ACC112 (cell line): ENCODE results near the gene GGTLC1.
"Not testable (repeated sequence)": the region's sequence is repeated elsewhere in the genome, so short reads cannot be mapped to it uniquely, and the experiment has no call there.

Experiments
- H2AFZ ChIP-seq: fragments of 200-600 bp; sonication (generic); one replicate; pipeline ENCODE4 v1.6.0; 2017; ENCODE audit warnings: antibody characterized with exemption, low read length; ENCODE audit not compliant: unreplicated experiment
- H3K27ac ChIP-seq: fragments of 200-600 bp; sonication (generic); 2 replicates; pipeline ENCODE4 v1.5.1; 2014; ENCODE audit warnings: low read depth, mild to moderate bottlenecking, antibody characterized with exemption, low read length, moderate library complexity
- H3K27me3 ChIP-seq: fragments of 200-600 bp; sonication (generic); 2 replicates; pipeline ENCODE4 v1.6.1; 2014; ENCODE audit warnings: mild to moderate bottlenecking, antibody characterized with exemption, low read length, moderate library complexity, mixed read lengths; ENCODE audit not compliant: insufficient read depth
- H3K36me3 ChIP-seq: fragments of 200-600 bp; sonication (generic); 2 replicates; pipeline ENCODE4 v1.6.1; 2016; ENCODE audit warnings: mild to moderate bottlenecking, antibody characterized with exemption, low read length, moderate library complexity, mixed read lengths; ENCODE audit not compliant: insufficient read depth
- H3K4me1 ChIP-seq: fragments of 200-600 bp; sonication (generic); one replicate; pipeline ENCODE4 v1.6.1; 2016; ENCODE audit warnings: low read length, mixed read lengths; ENCODE audit not compliant: insufficient read depth, unreplicated experiment, control insufficient read depth
- H3K4me3 ChIP-seq: fragments of 200-600 bp; sonication (generic); 2 replicates; pipeline ENCODE4 v1.5.1; 2014; ENCODE audit warnings: mild to moderate bottlenecking, low read depth, low read length
- H3K79me2 ChIP-seq: fragments of 200-600 bp; sonication (generic); one replicate; pipeline ENCODE4 v1.6.0; 2016; ENCODE audit warnings: low read length; ENCODE audit not compliant: control insufficient read depth, unreplicated experiment, insufficient read depth

The GGTLC1 gene

DNA sequence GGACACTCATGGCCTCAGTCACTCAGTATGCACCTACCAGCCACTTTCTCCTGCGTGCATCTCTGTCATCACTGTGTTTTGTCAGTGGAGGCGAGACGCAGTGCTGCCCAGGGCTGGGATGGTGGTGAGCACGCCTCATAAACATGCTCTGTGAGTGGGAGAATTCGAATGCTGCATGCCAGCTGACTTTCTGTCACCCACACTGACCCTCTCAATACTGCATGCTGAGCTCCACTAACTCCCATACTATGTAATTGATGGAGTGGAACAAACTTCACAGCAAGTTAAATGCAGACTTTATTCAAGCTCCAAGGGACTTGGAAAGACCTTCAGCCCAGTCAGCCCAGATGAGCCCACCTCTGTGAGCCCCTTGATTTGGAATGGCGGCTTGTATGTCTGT lies 22.7 kb upstream of the GGTLC1 start:
- Histone ChIP-seq H3K27me3 (peaks cover 38% of the 10 kb centered on the region), H2AFZ (no peak overlapping the region), H3K4me1 (no peaks in the 10 kb centered on the region), H3K79me2 (no peaks in the 10 kb centered on the region), H3K27ac (no peak overlapping the region), H3K4me3 (no peak overlapping the region), H3K36me3 (no peaks in the 10 kb centered on the region)

DNA sequence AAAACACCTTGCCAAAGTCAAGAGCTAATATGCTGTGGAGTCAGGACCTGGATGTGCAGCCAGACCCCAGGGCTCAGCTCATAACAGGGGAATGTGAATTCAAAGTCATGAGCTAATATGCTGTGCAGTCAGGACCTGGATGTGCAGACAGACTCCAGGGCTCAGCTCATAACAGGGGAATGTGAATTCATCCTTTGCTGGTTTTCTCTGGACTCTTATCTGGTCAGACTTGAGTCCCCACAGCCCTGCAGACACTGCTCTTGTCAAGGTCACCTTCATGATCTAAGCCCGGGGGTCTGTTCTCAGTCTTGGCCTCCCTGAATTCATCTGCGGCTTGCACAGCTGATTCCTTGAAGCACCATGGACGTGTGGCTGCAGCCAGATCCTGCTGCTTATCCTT lies 19.2 kb upstream of the GGTLC1 start:
- no peaks in the 10 kb centered on the region for H3K36me3 ChIP-seq
- H3K4me1 ChIP-seq, result no peaks in the 10 kb centered on the region
- H3K27ac ChIP-seq, result no peak overlapping the region
- H2AFZ ChIP-seq, result no peak overlapping the region
- H3K27me3 ChIP-seq, result peaks cover 35% of the 10 kb centered on the region
- no peak overlapping the region for H3K4me3 ChIP-seq
- no peaks in the 10 kb centered on the region for H3K79me2 ChIP-seq

DNA sequence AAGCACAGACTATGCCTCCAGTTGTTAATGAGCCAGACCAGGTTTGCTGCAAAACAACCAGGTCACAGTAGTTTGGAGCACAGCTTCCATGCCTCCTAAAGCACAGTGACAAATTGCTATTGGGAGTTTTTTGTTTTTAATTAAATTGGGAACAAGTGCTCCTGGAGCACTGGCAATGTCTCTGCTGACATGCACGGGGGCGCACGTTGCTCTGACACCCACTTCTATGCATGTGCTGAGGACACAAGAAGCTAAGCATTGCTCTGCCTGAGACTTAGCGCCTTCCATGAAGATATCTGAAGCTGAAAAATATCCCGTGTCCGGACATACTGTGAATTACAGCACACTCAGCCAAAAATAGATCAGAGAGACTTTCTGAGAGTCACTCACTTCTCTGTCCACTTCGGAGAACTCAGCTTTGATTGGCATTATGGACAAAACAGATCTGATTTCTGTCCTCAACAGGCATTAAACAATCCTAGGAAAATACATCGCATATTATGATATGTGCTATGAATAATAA lies 18.6 kb upstream of the GGTLC1 start:
- Histone ChIP-seq H3K79me2 (no peaks in the 10 kb centered on the region), H3K36me3 (no peaks in the 10 kb centered on the region), H2AFZ (no peak overlapping the region), H3K27me3 (peaks cover 39% of the 10 kb centered on the region), H3K27ac (no peak overlapping the region), H3K4me3 (no peak overlapping the region), H3K4me1 (no peaks in the 10 kb centered on the region)

DNA sequence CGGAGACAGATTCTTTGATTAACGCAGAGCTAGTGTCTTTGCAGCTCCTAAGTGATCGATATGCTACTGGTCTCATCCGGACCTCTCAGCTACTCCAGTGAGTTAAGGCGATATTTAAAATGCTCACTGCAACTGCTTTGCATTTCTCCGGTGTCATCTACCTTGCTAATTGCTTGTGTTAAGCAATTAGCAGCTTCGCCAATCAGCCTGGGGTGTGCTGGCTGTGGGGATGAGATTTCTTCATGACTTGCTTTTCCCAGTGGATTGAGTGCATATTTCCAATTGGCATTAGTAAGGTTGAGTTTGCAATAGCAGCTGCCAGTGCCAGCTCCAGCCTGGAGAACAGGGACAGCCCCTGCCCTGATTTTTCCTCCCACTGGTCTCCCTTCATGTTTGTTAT lies 18.0 kb upstream of the GGTLC1 start:
- H3K36me3 ChIP-seq, result no peaks in the 10 kb centered on the region
- H2AFZ ChIP-seq, result no peak overlapping the region
- H3K27me3 ChIP-seq, result peaks cover 41% of the 10 kb centered on the region
- H3K4me1 ChIP-seq, result no peaks in the 10 kb centered on the region
- H3K4me3 ChIP-seq, result no peak overlapping the region
- H3K27ac ChIP-seq, result no peak overlapping the region
- H3K79me2 ChIP-seq, result no peaks in the 10 kb centered on the region

DNA sequence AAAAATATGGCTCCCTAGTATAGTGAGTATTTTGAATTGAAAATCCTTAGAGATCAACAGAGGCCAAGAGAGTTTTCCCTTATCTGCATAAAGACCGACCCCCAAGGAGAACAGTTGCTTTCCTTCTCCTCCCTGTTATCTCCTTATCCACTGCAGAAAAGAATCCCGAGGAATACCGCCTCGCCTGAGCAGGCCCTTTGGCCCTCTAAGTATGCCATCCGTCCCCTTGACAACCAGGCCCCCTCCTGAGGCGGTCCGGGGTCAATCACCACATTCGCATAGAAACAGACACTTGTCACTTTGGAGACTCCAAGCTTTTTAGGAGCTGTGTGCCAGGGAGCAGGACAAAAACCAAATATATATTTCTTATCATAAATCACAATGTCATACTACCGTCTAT lies 15.9 kb upstream of the GGTLC1 start:
- no peaks in the 10 kb centered on the region for H3K79me2 ChIP-seq
- no peak overlapping the region for H2AFZ ChIP-seq
- H3K36me3 ChIP-seq, result no peaks in the 10 kb centered on the region
- H3K4me3 ChIP-seq, result no peak overlapping the region
- H3K27me3 ChIP-seq, result peaks cover 46% of the 10 kb centered on the region
- no peaks in the 10 kb centered on the region for H3K4me1 ChIP-seq
- no peak overlapping the region for H3K27ac ChIP-seq

DNA sequence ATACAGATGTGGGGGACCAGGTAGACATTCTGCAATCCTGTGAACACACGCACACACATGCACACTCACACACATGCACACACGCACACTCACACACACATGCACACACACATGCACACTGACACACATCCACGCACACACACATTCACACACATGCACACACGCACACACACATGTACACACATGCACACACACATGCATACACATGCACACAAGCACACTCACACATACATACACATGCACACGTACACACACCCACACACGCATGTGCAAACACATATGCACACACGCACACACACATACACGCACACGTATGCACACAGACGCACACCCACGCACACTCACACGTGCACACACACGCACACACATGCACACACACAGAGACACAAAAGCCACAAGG lies 14.3 kb upstream of the GGTLC1 start:
- no peak overlapping the region for H3K27ac ChIP-seq
- H3K4me1 ChIP-seq, result no peaks in the 10 kb centered on the region
- no peak overlapping the region for H2AFZ ChIP-seq
- no peaks in the 10 kb centered on the region for H3K79me2 ChIP-seq
- no peak overlapping the region for H3K4me3 ChIP-seq
- H3K27me3 ChIP-seq, result peaks cover 58% of the 10 kb centered on the region
- no peaks in the 10 kb centered on the region for H3K36me3 ChIP-seq

DNA sequence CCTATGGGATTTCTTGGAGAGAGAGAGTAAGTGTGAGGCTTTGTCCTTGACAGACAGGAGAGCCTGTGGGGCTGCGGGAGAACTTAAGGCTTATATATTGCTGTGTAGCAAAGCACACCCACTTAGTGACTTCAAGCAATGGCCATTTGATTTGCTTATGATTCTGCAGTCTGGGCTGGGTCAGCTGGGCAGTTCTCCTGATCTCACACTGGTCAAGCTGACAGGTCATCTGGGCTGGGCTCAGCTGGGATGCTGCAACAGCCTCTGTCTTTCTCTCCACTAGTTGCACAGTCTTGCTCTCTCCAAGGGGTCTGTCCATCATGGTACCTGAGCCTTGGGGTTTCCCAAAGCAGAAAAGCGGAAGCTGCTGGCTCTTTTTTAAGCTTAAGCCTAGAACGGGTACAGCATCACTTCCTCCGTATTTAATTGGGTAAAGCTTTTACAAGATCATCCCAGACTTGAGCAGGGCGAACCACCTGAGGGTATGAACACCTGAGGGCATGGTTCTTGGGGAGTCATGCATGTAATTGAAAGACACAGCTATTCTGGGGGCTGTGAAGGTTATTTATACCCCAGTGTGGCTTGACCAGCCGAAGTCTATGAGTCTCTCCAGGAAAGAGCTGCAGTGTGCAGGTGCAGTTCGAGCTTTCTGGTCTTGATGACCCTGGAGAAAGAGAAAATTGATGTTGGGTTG lies 13.3 kb upstream of the GGTLC1 start:
- Histone ChIP-seq H3K79me2 (no peaks in the 10 kb centered on the region), H3K27me3 (peaks cover 52% of the 10 kb centered on the region), H3K4me3 (no peak overlapping the region), H2AFZ (no peak overlapping the region), H3K4me1 (no peaks in the 10 kb centered on the region), H3K36me3 (no peaks in the 10 kb centered on the region), H3K27ac (no peak overlapping the region)

DNA sequence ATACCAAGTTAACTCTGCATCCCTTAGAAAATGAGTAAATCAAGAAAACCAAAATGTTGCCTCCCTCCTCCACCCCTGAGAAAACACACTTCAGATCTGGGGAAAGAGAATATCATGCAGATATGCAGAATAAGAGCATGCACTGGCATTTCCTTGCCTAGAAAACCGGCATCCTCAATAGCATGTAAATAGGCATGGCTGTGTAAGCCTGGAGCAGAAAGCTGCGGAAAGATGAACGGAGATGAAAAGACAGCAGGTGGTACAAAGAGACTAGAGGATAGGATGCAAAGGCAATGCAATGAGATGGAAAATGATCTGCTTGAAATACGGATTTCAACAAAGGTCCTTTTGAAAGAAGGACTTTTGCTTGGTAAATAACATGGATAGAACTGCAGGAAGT lies 10.3 kb upstream of the GGTLC1 start:
- Histone ChIP-seq H3K4me3 (no peak overlapping the region), H3K4me1 (no peaks in the 10 kb centered on the region), H2AFZ (no peak overlapping the region), H3K79me2 (no peaks in the 10 kb centered on the region), H3K27me3 (peaks cover 39% of the 10 kb centered on the region), H3K36me3 (no peaks in the 10 kb centered on the region), H3K27ac (no peak overlapping the region)

DNA sequence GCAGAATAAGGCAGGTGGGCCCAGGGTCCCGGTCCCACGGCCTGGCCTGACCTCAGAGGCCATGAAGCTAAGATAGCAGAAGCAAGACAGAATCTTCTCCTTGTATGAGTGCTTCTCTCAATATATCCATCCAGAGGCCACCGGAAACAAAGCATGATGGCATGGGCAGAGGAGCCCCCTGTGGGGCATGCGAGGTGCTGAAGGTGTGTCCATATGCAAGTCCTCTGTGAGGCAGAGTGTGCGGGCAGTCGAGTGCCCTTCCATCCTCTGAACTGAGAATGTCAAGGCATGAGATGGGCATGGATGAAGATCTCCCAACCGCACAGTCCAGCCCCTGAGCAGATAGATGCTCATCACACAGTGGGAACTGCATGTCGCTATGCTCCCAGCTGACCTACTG lies 9.8 kb upstream of the GGTLC1 start:
- H3K27me3 ChIP-seq, result peaks cover 39% of the 10 kb centered on the region
- no peaks in the 10 kb centered on the region for H3K79me2 ChIP-seq
- no peak overlapping the region for H3K27ac ChIP-seq
- H3K4me1 ChIP-seq, result no peaks in the 10 kb centered on the region
- no peak overlapping the region for H3K4me3 ChIP-seq
- H2AFZ ChIP-seq, result no peak overlapping the region
- no peaks in the 10 kb centered on the region for H3K36me3 ChIP-seq

DNA sequence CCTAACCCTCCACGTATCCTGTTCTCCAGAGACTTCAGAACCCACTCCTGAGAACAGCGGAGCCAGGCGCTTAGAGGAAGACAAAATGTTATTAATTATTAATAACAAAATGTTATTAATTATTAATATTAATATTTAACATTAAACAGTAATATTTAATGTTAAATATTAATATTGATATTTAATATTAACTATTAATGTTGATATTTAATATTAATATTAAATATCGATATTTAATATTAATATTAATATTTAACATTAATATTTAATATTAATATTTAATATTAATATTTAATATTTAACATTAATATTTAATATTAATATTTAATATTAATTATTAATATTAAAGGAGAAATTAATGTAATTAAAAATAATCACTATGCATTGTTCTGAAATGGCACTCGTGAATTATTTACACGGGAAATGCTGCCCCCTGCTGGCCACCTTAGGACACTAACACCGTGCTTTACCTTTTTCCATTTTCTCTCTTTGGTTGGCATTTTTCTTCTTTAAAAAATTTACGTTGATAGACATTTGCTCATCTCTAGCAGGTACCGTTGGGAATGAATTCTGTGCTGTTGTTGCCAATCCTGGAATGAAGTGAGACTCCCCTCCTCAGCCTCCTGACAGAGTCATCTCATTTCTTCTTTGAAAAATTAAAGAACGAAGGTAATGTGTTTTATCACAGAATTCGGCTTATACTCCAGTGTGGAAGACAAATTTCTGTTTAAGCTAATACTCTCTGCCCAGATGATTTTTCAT lies 7.5 kb upstream of the GGTLC1 start:
- no peaks in the 10 kb centered on the region for H3K36me3 ChIP-seq
- no peak overlapping the region for H3K27ac ChIP-seq

DNA sequence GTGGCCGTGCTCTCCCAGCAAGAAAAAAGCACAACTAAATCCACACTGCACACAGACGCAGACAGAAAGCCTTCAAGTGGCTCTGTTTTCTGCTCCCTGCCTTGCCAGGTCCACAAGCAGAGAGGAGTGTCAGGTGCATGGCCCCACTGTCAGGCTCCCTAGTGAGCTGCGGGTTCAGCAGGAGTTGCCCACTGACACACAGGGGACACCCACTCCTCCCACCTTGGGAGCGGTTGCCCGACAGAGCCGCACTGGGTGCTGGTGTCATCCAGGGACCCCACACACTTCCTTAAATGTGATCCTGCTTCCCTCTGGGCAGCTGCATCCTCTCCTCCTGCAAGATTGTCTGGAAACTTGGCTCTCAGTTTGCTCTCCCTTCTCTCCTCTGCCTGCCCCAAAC lies 6.7 kb upstream of the GGTLC1 start:
- H3K4me1 ChIP-seq, H3K79me2 ChIP-seq, H3K4me3 ChIP-seq, H2AFZ ChIP-seq, H3K36me3 ChIP-seq, H3K27ac ChIP-seq: not testable (repeated sequence)
- peaks cover 25% of the 10 kb centered on the region for H3K27me3 ChIP-seq

More for the DNA sequence above, 7.5 kb upstream of the GGTLC1 start:
- H3K4me3 ChIP-seq, result no peak overlapping the region
- H2AFZ ChIP-seq, result no peak overlapping the region
- H3K79me2 ChIP-seq, result no peaks in the 10 kb centered on the region
- peaks cover 28% of the 10 kb centered on the region for H3K27me3 ChIP-seq
- no peaks in the 10 kb centered on the region for H3K4me1 ChIP-seq
